ENCODE data around the gene STK26. TPM values are rescaled to one million over a fixed set of nuclear protein-coding genes. Genes with fewer than 3 reads are reported as not detected.

STK26 gene
- total RNA-seq, 2 experiments from 2014 or later = 49.8 to 50.8 TPM

DNA sequence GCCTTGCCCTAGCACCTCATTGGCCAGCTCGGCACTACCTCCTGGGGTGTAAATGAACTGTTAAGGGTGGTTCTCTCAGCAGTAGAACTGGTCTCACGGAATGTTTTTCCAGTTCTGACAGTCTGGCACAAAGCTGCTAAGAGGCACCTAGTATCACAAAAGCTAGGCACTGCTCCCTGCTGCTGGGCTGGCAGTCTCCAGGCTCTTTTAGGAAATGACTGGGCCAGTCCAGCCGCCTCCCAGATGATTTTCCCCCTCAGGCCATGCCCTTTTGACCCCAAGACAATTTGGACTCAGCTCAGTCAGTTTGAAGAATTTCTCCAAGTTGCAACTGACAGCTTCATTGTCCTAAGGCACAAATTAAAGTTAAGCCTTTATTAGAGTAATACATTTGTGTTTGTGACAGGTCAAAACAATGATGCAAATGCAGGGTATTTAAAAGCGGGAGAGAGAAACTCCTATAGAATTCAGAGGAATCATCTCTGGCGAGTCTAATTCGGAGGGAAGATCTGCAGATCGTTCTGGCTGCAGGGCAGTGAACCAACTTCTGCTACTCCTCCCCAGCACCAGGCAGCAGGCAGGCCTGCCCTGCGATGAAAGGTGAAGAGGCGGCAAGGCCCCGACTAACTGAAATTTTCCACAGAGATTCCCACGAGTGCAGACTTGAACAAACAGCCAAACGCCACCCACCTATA lies 96.9 kb downstream of the STK26 start:
- ChIA-PET CTCF (interaction anchor here (0.9 kb wide), 1 partner anchor 28 kb away, joined by 3 read pairs; no protein-coding TSS in a partner anchor), POLR2A (no interaction called here)
- Mint-ChIP-seq H3K27ac (no peak overlapping the region), H3K4me1 (no peaks in the 10 kb centered on the region), H3K36me3 (ENCODE audit: low read depth) (no peaks in the 10 kb centered on the region), H3K27me3 (no peaks in the 10 kb centered on the region), H3K9me3 (no peaks in the 10 kb centered on the region), H3K4me3 (no peak overlapping the region)
- DNase-seq = no peak

DNA sequence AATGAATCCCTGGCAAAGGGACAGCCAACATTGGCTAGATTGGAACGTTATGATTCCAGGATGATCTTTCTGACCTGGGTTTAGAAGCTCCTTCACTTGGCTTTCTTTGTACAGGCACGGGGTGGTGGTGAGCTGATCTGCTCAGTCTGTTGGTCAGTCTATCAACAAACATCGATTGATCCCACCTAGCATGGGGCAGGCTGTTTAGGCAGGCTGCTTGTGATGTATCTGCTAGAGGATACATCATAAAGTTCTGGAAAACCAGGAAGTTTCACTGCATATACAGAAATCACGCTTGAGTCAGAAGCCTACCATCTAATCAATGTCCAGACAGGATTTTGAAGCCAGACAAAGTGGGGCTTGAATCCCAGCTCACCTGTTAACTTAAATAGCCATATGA lies 97.8 kb downstream of the STK26 start:
- DNase-seq = no peak
- H3K9me3 Mint-ChIP-seq = no peaks in the 10 kb centered on the region
- POLR2A ChIA-PET = no interaction called here
- H3K4me3 Mint-ChIP-seq = no peak overlapping the region
- H3K27ac Mint-ChIP-seq = no peak overlapping the region
- H3K36me3 Mint-ChIP-seq (ENCODE audit: low read depth) = no peaks in the 10 kb centered on the region
- H3K4me1 Mint-ChIP-seq = no peaks in the 10 kb centered on the region
- CTCF ChIA-PET = no interaction called here
- no peaks in the 10 kb centered on the region for H3K27me3 Mint-ChIP-seq

Other genes starting within 250 kb of the STK26 start
- not detected for gene FRMD7, start 104.7 kb downstream of the STK26 start, total RNA-seq
- gene RAP2C, start 196.1 kb downstream of the STK26 start, total RNA-seq = 10 to 100 TPM; 47.1 to 47.8 TPM

All from activated CD4-positive, alpha-beta memory T cell treated with anti-CD3 and anti-CD28 coated beads, Interleukin-2, amount 10 ng/mL, durations not matched to agents 7 days and 5 days (primary cell).